Panc1 (cell line): Measurements from ENCODE around the gene RNU5B-1.

Experiments
- POLR2AphosphoS5 ChIP-seq: IDR thresholded peaks from 2 replicates; pipeline ENCODE4 v1.6.1; 2012; ENCODE audit warnings: mild to moderate bottlenecking, low read depth, low read length, moderate library complexity
- REST ChIP-seq, 2 experiments: IDR thresholded peaks; 2 replicates each; pipeline ENCODE4 v1.6.1; 2011 to 2012; ENCODE audit warnings: low read depth in 2 of 2, control low read depth in 1 of 2, low read length in 1 of 2, mild to moderate bottlenecking in 1 of 2, moderate library complexity in 1 of 2; ENCODE audit not compliant: insufficient read depth in 1 of 2
- TCF7L2 ChIP-seq: IDR thresholded peaks from 2 replicates; pipeline ENCODE4 v1.6.1; 2011; ENCODE audit warnings: mild to moderate bottlenecking, low read depth, low read length, inconsistent platforms
- TF ChIP-seq, protein P1 (sequence below): fragments of 450-650 bp; IDR thresholded peaks from 2 replicates; pipeline ENCODE4 v1.5.1; 2017; ENCODE audit warnings: mild to moderate bottlenecking

DNA sequence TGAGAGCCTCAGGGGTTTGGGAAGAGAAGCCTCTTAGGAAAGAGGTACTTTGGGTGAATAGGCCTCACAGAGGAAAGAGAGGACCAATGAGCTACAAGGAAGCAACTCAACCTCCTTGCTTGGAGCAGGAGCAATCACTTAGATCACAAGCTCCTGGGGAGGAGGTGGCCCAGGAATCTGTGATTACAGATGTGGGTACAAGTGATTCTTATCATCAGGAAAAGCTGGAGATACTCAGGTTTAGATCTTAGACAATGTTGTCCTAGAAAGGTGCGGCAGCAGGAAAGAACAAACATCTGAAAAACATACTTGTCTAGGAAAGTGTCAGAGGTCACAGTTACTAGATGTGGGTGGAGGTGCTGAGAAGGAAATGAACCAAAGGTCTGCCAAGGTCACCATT, 26.0 kb upstream of the RNU5B-1 start:
- TF ChIP-seq, protein P1, sequence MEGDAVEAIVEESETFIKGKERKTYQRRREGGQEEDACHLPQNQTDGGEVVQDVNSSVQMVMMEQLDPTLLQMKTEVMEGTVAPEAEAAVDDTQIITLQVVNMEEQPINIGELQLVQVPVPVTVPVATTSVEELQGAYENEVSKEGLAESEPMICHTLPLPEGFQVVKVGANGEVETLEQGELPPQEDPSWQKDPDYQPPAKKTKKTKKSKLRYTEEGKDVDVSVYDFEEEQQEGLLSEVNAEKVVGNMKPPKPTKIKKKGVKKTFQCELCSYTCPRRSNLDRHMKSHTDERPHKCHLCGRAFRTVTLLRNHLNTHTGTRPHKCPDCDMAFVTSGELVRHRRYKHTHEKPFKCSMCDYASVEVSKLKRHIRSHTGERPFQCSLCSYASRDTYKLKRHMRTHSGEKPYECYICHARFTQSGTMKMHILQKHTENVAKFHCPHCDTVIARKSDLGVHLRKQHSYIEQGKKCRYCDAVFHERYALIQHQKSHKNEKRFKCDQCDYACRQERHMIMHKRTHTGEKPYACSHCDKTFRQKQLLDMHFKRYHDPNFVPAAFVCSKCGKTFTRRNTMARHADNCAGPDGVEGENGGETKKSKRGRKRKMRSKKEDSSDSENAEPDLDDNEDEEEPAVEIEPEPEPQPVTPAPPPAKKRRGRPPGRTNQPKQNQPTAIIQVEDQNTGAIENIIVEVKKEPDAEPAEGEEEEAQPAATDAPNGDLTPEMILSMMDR: no peak
- no peak for TF ChIP-seq POLR2AphosphoS5
- TF ChIP-seq TCF7L2: no peak
- TF ChIP-seq REST (IDR thresholded peaks at IDR 0.05; ENCODE audit: insufficient read depth in 1 of 2, low read depth in 2 of 2, low read length in 1 of 2): no peak
